IPS-NIHi7 (cell line): ENCODE measurements around the gene EFCAB6.

ENCODE experiments used
- DNase-seq: peaks from one replicate; pipeline ENCODE4 v3.0.0; 2012; ENCODE audit warnings: mixed read lengths; ENCODE audit errors: extremely low spot score

The EFCAB6 gene

GRCh38 chr22:43846966-43847365, 34.9 kb upstream of the EFCAB6 start:
- DNase-seq: no peak

GRCh38 chr22:43845981-43846380, 33.9 kb upstream of the EFCAB6 start:
- DNase-seq: no peak

GRCh38 chr22:43844560-43845545, 32.7 kb upstream of the EFCAB6 start:
- no peak for DNase-seq

GRCh38 chr22:43843783-43844530, 31.9 kb upstream of the EFCAB6 start:
- no peak for DNase-seq

- no peak for DNase-seq
These were observed 29.6 kb upstream of the EFCAB6 start for GRCh38 chr22:43841742-43842141.

- no peak for DNase-seq
These were observed 28.7 kb upstream of the EFCAB6 start for GRCh38 chr22:43840851-43841250.

- DNase-seq: no peak
These were observed 28.3 kb upstream of the EFCAB6 start for GRCh38 chr22:43840431-43840830.

- DNase-seq: no peak
These were observed 27.7 kb upstream of the EFCAB6 start for GRCh38 chr22:43839781-43840180.

GRCh38 chr22:43838571-43839307, 26.6 kb upstream of the EFCAB6 start:
- DNase-seq: no peak

- no peak for DNase-seq
These were observed 26.1 kb upstream of the EFCAB6 start for GRCh38 chr22:43838161-43838560.

- DNase-seq: no peak
These were observed 25.6 kb upstream of the EFCAB6 start for GRCh38 chr22:43837666-43838065.

- DNase-seq: no peak
These were observed 23.6 kb upstream of the EFCAB6 start for GRCh38 chr22:43835736-43836135.

GRCh38 chr22:43835166-43835565, 23.1 kb upstream of the EFCAB6 start:
- DNase-seq: no peak

GRCh38 chr22:43833286-43834240, 21.5 kb upstream of the EFCAB6 start:
- DNase-seq: no peak

GRCh38 chr22:43832393-43833265, 20.5 kb upstream of the EFCAB6 start:
- DNase-seq: no peak

GRCh38 chr22:43831561-43832392, 19.7 kb upstream of the EFCAB6 start:
- no peak for DNase-seq

GRCh38 chr22:43830931-43831560, 18.9 kb upstream of the EFCAB6 start:
- no peak for DNase-seq
